Large intestine (tissue), 3 donors: ENCODE results near the gene TTC31. TPM values are rescaled to one million over a fixed set of nuclear protein-coding genes. Genes with fewer than 3 reads are reported as not detected.

Experiments
- DNase-seq, 2 donors: peaks; one replicate each; pipeline versions ENCODE4 v3.0.0 to v3.0.0-alpha.2; 2013
- H3K27ac ChIP-seq: one replicate; pipeline ENCODE4 v1.5.1; 2013; ENCODE audit warnings: low read length
- H3K27me3 ChIP-seq: 2 replicates; pipeline ENCODE4 v1.6.1; 2013; ENCODE audit warnings: low read length; ENCODE audit not compliant: control insufficient read depth, insufficient read depth
- H3K36me3 ChIP-seq: 2 replicates; pipeline ENCODE4 v1.6.1; 2013; ENCODE audit warnings: low read length; ENCODE audit not compliant: control insufficient read depth, insufficient read depth
- H3K4me1 ChIP-seq: one replicate; pipeline ENCODE4 v1.6.1; 2013; ENCODE audit warnings: low read length; ENCODE audit not compliant: control insufficient read depth, insufficient read depth
- H3K4me3 ChIP-seq: one replicate; pipeline ENCODE4 v1.5.1; 2013; ENCODE audit warnings: low read length
- H3K9me3 ChIP-seq: one replicate; pipeline ENCODE4 v1.6.1; 2013; ENCODE audit warnings: mild to moderate bottlenecking, low read depth, low read length, moderate library complexity; ENCODE audit not compliant: control insufficient read depth
- WGBS: methylation state at CpG from one replicate; pipeline ENCODE4 v1.1.5; 2013; ENCODE audit warnings: low lambda C conversion rate; ENCODE audit not compliant: insufficient coverage; 5-methylcytosine and 5-hydroxymethylcytosine counted together
- polyA plus RNA-seq: library from polyadenylated mRNA; unstranded; fragments of 120-200 nt; gene quantifications from one replicate; pipeline ENCODE4 v1.2.1, GENCODE V29; 2013

TTC31 gene
- polyA plus RNA-seq, 1 donor = 51.4 TPM

DNA sequence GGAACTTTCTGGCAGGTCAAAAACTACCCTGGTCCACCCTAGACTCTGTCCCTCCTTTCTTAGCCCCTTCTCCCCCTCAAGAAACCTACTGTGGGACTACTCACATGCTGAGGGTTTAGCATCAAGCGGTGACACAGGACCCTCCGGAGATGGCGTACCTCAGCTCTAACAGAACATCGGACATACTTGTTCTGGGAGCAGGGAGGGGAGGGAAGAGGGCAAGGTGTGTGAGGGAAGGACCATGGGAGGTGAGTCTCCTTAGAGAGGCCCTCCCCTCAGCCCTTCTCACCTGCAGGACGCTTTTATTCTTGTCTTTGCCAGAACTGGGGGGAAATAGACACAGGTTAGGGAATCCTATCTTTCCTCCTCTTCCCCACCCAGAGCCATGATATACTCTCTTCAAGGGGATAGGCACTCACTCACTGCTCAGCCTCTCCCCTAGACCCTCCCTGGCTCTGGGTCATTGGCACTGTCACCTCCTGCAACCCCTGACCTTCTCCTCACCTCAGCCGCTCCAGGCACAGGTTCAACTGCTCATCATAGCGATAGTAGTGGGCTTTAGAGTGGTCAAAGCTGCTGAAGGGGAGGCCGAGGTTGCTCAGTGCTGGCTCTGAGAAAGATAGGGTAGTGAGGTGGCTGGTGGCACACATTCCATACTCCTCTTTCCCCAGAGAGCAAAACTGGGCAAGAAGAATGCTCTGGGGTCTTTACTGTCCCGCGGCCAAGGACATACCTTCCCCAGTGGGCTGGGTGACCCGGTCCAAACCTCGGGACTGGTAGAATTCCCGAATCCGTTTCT is 22.8 kb downstream of the TTC31 start:
- Histone ChIP-seq H3K9me3 (peaks cover 3% of the 10 kb centered on the region), H3K4me1 (peaks cover 33% of the 10 kb centered on the region), H3K27ac (no peak overlapping the region), H3K4me3 (peak overlapping the region; percentile 7), H3K27me3 (peaks cover 41% of the 10 kb centered on the region), H3K36me3 (peaks cover 16% of the 10 kb centered on the region)
- no peak for DNase-seq
- WGBS = no CpG with 5 or more reads among the region's 14 CpGs

- Histone ChIP-seq H3K27me3 (peaks cover 47% of the 10 kb centered on the region), H3K4me1 (peaks cover 29% of the 10 kb centered on the region), H3K36me3 (peaks cover 16% of the 10 kb centered on the region), H3K4me3 (peak within 1 kb of the TSS; percentile 79), H3K9me3 (peaks cover 3% of the 10 kb centered on the region), H3K27ac (peak within 1 kb of the TSS; percentile 91)
- no CpG with 5 or more reads among the region's 56 CpGs for WGBS
- DNase-seq = peak; percentile 98
These were observed 24.5 kb downstream of the TTC31 start, which contains the start of gene PCGF1 for GRCh38 chr2:74507145-74507925. Gene PCGF1, minus strand, starts transcription at chr2:74507695. Its CDS starts 27 bp downstream, at chr2:74507668.

DNA sequence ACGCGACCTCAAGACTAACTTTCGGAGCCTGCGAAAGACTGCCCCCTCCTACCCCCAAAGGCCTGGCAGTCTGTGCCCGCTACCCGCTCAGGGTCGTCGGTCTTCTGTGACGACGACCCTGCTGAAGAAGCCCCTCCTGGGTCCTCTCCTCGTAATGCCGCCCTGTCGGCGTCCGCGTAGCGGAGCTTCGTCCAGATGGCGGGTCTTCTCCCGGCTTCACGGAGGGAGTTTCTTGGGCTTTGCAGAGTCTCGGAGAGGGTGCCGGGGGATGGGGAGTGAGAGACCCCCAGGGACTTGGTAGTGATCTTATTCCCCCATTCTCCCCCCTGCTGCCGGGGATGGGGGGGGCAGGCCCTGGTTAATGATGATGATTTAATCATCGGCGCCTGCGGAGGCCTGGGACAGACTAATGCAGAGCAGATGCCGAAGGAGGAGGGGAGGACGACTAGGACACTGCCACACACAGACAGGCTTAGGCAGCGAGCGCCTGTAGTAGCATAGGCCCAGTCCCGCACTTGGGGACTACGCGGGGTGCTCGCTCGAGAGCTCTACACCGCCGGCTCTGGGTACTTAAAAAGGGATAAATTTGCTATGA is 25.1 kb downstream of the TTC31 start:
- peak; percentile 32 to 63 for DNase-seq
- Histone ChIP-seq H3K27ac (peak overlapping the region; percentile 91), H3K4me3 (peak overlapping the region; percentile 79), H3K4me1 (peaks cover 29% of the 10 kb centered on the region), H3K9me3 (peaks cover 1% of the 10 kb centered on the region), H3K36me3 (peaks cover 16% of the 10 kb centered on the region), H3K27me3 (peaks cover 46% of the 10 kb centered on the region)
- WGBS = no CpG with 5 or more reads among the region's 38 CpGs

GRCh38 chr2:74510272-74510671 is 27.4 kb downstream of the TTC31 start:
- 89% methylated on average over 4 of the region's 4 CpGs for WGBS

GRCh38 chr2:74511104-74511989 is 28.5 kb downstream of the TTC31 start:
- peaks cover 9% of the 10 kb centered on the region for H3K4me1 ChIP-seq
- H3K9me3 ChIP-seq = peaks cover 19% of the 10 kb centered on the region
- H3K27me3 ChIP-seq = peaks cover 78% of the 10 kb centered on the region
- H3K27ac ChIP-seq = no peak overlapping the region
- no CpG with 5 or more reads among the region's 11 CpGs for WGBS
- DNase-seq = no peak
- no peak overlapping the region for H3K4me3 ChIP-seq
- no peaks in the 10 kb centered on the region for H3K36me3 ChIP-seq

More at GRCh38 chr2:74510272-74510671, 27.4 kb downstream of the TTC31 start:
- H3K4me1 ChIP-seq = peaks cover 17% of the 10 kb centered on the region
- H3K9me3 ChIP-seq = peaks cover 14% of the 10 kb centered on the region
- H3K4me3 ChIP-seq = no peak overlapping the region
- peaks cover 8% of the 10 kb centered on the region for H3K36me3 ChIP-seq
- H3K27ac ChIP-seq = no peak overlapping the region
- peaks cover 67% of the 10 kb centered on the region for H3K27me3 ChIP-seq
- DNase-seq = no peak

GRCh38 chr2:74512744-74513604 is 30.1 kb downstream of the TTC31 start:
- Histone ChIP-seq H3K4me1 (peaks cover 9% of the 10 kb centered on the region), H3K27ac (no peak overlapping the region), H3K9me3 (peaks cover 23% of the 10 kb centered on the region), H3K4me3 (no peak overlapping the region), H3K36me3 (no peaks in the 10 kb centered on the region), H3K27me3 (peaks cover 92% of the 10 kb centered on the region)
- whole genome bisulfite sequencing = no CpG with 5 or more reads among the region's 36 CpGs
- DNase-seq = no peak

- Histone ChIP-seq H3K4me3 (no peak overlapping the region), H3K27ac (peak overlapping the region; percentile 35), H3K4me1 (peaks cover 5% of the 10 kb centered on the region), H3K9me3 (peaks cover 23% of the 10 kb centered on the region), H3K36me3 (no peaks in the 10 kb centered on the region), H3K27me3 (peaks cover 94% of the 10 kb centered on the region)
- DNase-seq = no peak
- no CpG with 5 or more reads among the region's 52 CpGs for WGBS
These were observed 30.9 kb downstream of the TTC31 start for GRCh38 chr2:74513605-74514367.

DNA sequence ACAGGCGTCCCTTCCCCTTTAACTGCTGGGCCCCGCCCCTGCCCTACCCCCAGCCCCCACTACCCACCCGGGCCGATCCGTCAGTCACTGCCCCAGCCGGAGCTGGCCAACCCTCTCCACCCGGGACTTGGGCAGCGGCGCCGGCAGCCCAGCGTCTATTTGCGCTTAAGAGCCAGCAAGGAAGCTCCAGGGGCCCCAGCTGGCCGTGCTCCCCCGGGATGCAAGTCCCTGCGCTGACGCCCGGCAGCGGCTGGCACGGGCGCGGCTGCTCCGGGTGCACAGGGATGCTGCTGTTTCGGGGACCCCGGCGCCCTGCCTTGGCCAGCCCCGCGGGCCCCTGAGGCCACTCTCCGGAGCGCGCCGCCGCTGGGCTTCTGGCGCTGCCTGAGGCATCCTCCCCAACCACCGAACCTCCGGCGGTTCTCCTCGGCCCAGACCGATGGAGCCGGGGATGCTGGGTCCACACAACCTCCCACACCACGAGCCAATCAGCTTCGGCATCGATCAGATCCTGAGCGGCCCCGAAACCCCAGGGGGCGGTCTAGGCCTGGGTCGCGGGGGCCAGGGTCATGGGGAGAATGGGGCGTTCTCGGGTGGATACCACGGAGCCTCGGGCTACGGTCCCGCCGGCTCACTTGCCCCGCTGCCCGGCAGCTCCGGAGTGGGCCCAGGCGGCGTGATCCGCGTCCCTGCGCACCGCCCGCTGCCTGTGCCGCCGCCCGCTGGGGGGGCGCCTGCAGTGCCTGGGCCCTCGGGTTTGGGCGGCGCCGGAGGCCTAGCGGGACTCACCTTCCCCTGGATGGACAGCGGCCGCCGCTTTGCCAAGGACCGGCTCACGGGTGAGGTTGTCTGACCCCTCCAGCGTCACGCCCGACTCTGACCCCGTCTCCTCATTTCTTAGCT is 31.7 kb downstream of the TTC31 start, which contains the start of gene TLX2:
TLX2 (plus strand) TSS at position 83 of the 903 bp plus-strand sequence; CDS start at position 440, 357 bp downstream.
- Histone ChIP-seq H3K4me3 (no peak within 1 kb of the TSS), H3K9me3 (peaks cover 23% of the 10 kb centered on the region), H3K4me1 (peaks cover 5% of the 10 kb centered on the region), H3K36me3 (no peaks in the 10 kb centered on the region), H3K27ac (peak within 1 kb of the TSS; percentile 35), H3K27me3 (peaks cover 95% of the 10 kb centered on the region)
- DNase-seq = no peak
- WGBS = no CpG with 5 or more reads among the region's 82 CpGs
